Naive thymus-derived CD4-positive, alpha-beta T cell (primary cell): ENCODE results near the gene ACBD6. TPM values are rescaled to one million over a fixed set of nuclear protein-coding genes. Genes with fewer than 3 reads are reported as not detected.

Experiments
- ATAC-seq: fragments of 150-1000 bp; cut with Tn5 transposase; 2 replicates; pipeline ENCODE4 v1.10.0; 2021; ENCODE audit warnings: mild to moderate bottlenecking, moderate library complexity
- CTCF ChIA-PET: fragments of 350-600 bp; sonication (Branson Sonifier 250); formaldehyde crosslinking; loops from one replicate; lab custom pipeline; 2021; ENCODE audit warnings: antibody characterized with exemption; lab: Charles Lee
- POLR2A ChIA-PET: fragments of 350-600 bp; sonication (Branson Sonifier 250); formaldehyde crosslinking; loops from one replicate; lab custom pipeline; 2021; ENCODE audit warnings: antibody characterized with exemption, inconsistent platforms; lab: Charles Lee
- DNase-seq, 9 donors: peaks; one replicate each; pipeline versions ENCODE4 v3.0.0 to v3.0.0-alpha.2; 2020 to 2022; ENCODE audit warnings: mixed read lengths in 1 of 9
- H3K27ac ChIP-seq: one replicate; pipeline ENCODE4 v1.7.0; 2013; ENCODE audit warnings: mild to moderate bottlenecking, low read depth, low read length, moderate library complexity
- H3K27me3 ChIP-seq, 2 donors: one replicate each; pipeline ENCODE4 v1.7.0; 2013; ENCODE audit warnings: low read length in 2 of 2, mild to moderate bottlenecking in 2 of 2, moderate library complexity in 2 of 2; ENCODE audit not compliant: control insufficient read depth in 2 of 2, insufficient read depth in 2 of 2
- H3K36me3 ChIP-seq, 3 experiments: 1 replicate in 2 of 3; 2 replicates in 1 of 3; pipeline ENCODE4 v1.7.0; 2013; ENCODE audit warnings: low read length in 3 of 3, mild to moderate bottlenecking in 3 of 3, moderate library complexity in 1 of 3; ENCODE audit not compliant: insufficient read depth in 3 of 3, control insufficient read depth in 2 of 3
- H3K4me1 ChIP-seq, 2 donors: one replicate each; pipeline ENCODE4 v1.7.0; 2013; ENCODE audit warnings: low read length in 2 of 2, mild to moderate bottlenecking in 2 of 2, moderate library complexity in 1 of 2; ENCODE audit not compliant: control insufficient read depth in 2 of 2, insufficient read depth in 2 of 2
- H3K4me3 ChIP-seq: 2 replicates; pipeline ENCODE4 v1.7.0; 2013; ENCODE audit warnings: mild to moderate bottlenecking, low read length
- H3K9me3 ChIP-seq, 3 experiments: 1 replicate in 2 of 3; 2 replicates in 1 of 3; pipeline ENCODE4 v1.7.0; 2013; ENCODE audit warnings: low read length in 3 of 3; ENCODE audit not compliant: control insufficient read depth in 2 of 3
- H3K27ac Mint-ChIP-seq, 9 donors: one replicate each; pipeline ENCODE4 v1.8.0; 2020 to 2022; ENCODE audit warnings: mixed read lengths in 9 of 9, mild to moderate bottlenecking in 8 of 9, moderate library complexity in 5 of 9, inconsistent platforms in 2 of 9
- H3K27me3 Mint-ChIP-seq, 5 donors: one replicate each; pipeline ENCODE4 v1.8.0; 2021 to 2022; ENCODE audit warnings: mixed read lengths in 5 of 5, mild to moderate bottlenecking in 1 of 5
- H3K36me3 Mint-ChIP-seq, 5 donors: one replicate each; pipeline ENCODE4 v1.8.0; 2020 to 2022; ENCODE audit warnings: mixed read lengths in 5 of 5, mild to moderate bottlenecking in 3 of 5, inconsistent platforms in 1 of 5
- H3K4me1 Mint-ChIP-seq, 7 donors: one replicate each; pipeline ENCODE4 v1.8.0; 2020 to 2022; ENCODE audit warnings: mixed read lengths in 7 of 7, mild to moderate bottlenecking in 3 of 7, inconsistent platforms in 1 of 7
- H3K4me3 Mint-ChIP-seq, 10 donors: one replicate each; pipeline ENCODE4 v1.8.0; 2020 to 2022; ENCODE audit warnings: mild to moderate bottlenecking in 10 of 10, mixed read lengths in 10 of 10, moderate library complexity in 6 of 10, inconsistent platforms in 2 of 10
- H3K9me3 Mint-ChIP-seq, 11 donors: one replicate each; pipeline ENCODE4 v1.8.0; 2020 to 2022; ENCODE audit warnings: mixed read lengths in 11 of 11, mild to moderate bottlenecking in 4 of 11, inconsistent platforms in 1 of 11, moderate library complexity in 1 of 11
- intact Hi-C, 2 donors: fragments of 100-400 bp; cut with micrococcal nuclease; formaldehyde crosslinking; loops; one replicate each; pipeline ENCODE4 v1.15.1; 2023
- polyA plus RNA-seq, 2 donors: library from polyadenylated mRNA; unstranded; fragments of 300-500 nt; fragmentation: Illumina TruSeq; gene quantifications; one replicate each; pipeline ENCODE4 v1.2.3, GENCODE V29; 2021
- total RNA-seq, 6 experiments: library from RNA in 5 of 6; stranded (reverse) in 5 of 6; gene quantifications; 1 replicate in 5 of 6; 2 replicates in 1 of 6; pipeline ENCODE4 v1.2.3 and lab custom pipeline; 2021 to 2026

Gene ACBD6
- total and polyA plus RNA-seq, 7 experiments from 2014 or later, result 44.2 to 75.7 (median 47.3) TPM

DNA sequence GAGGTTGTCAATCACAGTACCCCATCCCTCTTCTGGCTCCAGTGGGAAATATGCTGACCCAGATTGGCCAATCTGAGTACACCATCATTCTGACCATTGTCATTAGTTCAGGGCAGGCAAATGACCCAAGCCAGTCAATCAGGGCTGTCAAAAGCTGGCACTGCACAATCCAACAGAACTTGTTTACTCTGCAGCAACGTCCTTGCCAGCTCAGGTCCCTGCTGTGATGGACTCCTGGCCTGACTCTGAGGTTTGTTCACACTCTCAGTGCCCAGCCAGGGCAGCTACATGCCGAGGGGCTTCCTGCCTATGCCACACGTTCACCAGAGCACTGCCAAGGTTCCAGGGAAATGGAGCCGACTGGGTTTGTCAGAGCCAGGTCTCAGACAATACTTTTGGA lies 41.7 kb upstream of the ACBD6 start:
- intact Hi-C loops, result no loop called here
- H3K27me3 Mint-ChIP-seq, result peaks cover 0 to 3% (median 0%) of the 10 kb centered on the region in 5 donors
- no peaks in the 10 kb centered on the region for H3K9me3 ChIP-seq
- H3K27ac ChIP-seq, result no peak overlapping the region
- ATAC-seq (no peak), DNase-seq (no peak)
- H3K27ac Mint-ChIP-seq, result no peak overlapping the region
- CTCF ChIA-PET, result no interaction called here
- H3K36me3 Mint-ChIP-seq, result no peaks in the 10 kb centered on the region
- H3K36me3 ChIP-seq, result no peaks in the 10 kb centered on the region
- POLR2A ChIA-PET, result no interaction called here
- no peak overlapping the region for H3K4me3 Mint-ChIP-seq
- no peak overlapping the region for H3K4me3 ChIP-seq
- no peaks in the 10 kb centered on the region for H3K9me3 Mint-ChIP-seq
- H3K27me3 ChIP-seq, result no peaks in the 10 kb centered on the region
- no peaks in the 10 kb centered on the region for H3K4me1 Mint-ChIP-seq
- H3K4me1 ChIP-seq, result no peaks in the 10 kb centered on the region

DNA sequence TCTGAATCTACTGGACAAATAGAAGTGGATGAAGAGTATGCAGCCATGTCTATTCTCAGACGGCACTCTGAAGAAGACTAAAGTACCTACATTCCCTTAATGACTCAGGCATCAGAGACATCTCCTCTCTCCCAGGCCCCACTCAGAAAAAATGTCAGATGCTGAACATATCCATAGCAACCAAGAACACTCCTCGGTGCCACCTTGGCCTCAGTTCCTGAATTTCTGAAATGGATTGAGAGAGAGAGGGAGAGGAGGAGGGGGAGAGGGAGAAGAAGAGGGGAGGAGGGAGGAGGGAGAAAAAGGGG lies 40.4 kb upstream of the ACBD6 start:
- intact Hi-C loops, result no loop called here
- ChIA-PET POLR2A (no interaction called here), CTCF (no interaction called here)
- Histone ChIP-seq H3K9me3 (no peaks in the 10 kb centered on the region), H3K4me3 (no peak overlapping the region), H3K27me3 (no peaks in the 10 kb centered on the region), H3K27ac (no peak overlapping the region), H3K4me1 (no peaks in the 10 kb centered on the region), H3K36me3 (no peaks in the 10 kb centered on the region)
- H3K27ac Mint-ChIP-seq, result no peak overlapping the region
- ATAC-seq (no peak), DNase-seq (no peak)
- H3K9me3 Mint-ChIP-seq, result no peaks in the 10 kb centered on the region
- H3K27me3 Mint-ChIP-seq, result peaks cover 0 to 14% (median 0%) of the 10 kb centered on the region in 5 donors
- H3K36me3 Mint-ChIP-seq, result no peaks in the 10 kb centered on the region
- H3K4me3 Mint-ChIP-seq, result no peak overlapping the region
- no peaks in the 10 kb centered on the region for H3K4me1 Mint-ChIP-seq

DNA sequence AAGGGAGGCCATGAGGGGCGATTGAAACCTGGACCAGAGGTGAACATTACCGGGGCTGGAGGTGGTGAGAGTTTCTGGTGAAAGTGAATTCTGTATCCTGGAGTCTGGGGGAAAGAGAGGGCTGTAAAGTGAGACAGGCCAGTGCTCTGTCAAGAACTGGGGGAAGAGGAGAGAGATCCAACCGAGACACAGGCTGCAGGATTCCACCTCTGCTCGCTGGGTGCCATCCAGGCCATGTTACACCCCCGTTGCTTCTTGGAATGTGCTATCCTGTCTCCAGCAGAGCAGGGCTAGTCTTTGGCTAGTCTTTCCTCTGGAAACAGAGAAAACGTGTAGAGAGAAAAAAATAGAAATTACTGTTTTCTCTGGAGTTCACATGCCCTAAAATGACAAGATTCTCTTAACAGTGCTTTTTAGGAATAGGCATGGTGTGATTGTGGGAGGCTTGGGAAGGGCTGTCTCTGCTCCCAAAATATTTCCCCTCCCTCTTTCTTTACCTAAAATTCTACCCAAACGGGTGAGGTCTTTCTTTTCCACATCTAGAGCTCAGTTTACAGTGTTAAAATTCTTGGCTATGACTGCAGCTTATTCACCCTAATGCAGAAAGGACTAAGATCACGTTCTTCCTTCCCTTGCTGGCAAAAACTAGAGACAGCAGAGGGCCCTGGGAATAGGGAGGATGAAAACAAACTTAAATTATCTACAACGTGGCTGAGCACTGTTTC lies 39.9 kb upstream of the ACBD6 start:
- Histone ChIP-seq H3K4me1 (no peaks in the 10 kb centered on the region), H3K27me3 (no peaks in the 10 kb centered on the region), H3K9me3 (no peaks in the 10 kb centered on the region), H3K4me3 (no peak overlapping the region), H3K27ac (no peak overlapping the region), H3K36me3 (no peaks in the 10 kb centered on the region)
- CTCF ChIA-PET, result no interaction called here
- POLR2A ChIA-PET, result no interaction called here
- Mint-ChIP-seq H3K36me3 (no peaks in the 10 kb centered on the region), H3K4me1 (no peaks in the 10 kb centered on the region), H3K27ac (no peak overlapping the region), H3K4me3 (no peak overlapping the region), H3K27me3 (peaks cover 0 to 15% (median 0%) of the 10 kb centered on the region in 5 donors), H3K9me3 (no peaks in the 10 kb centered on the region)
- ATAC-seq (no peak), DNase-seq (no peak)
- intact Hi-C loops, result no loop called here

DNA sequence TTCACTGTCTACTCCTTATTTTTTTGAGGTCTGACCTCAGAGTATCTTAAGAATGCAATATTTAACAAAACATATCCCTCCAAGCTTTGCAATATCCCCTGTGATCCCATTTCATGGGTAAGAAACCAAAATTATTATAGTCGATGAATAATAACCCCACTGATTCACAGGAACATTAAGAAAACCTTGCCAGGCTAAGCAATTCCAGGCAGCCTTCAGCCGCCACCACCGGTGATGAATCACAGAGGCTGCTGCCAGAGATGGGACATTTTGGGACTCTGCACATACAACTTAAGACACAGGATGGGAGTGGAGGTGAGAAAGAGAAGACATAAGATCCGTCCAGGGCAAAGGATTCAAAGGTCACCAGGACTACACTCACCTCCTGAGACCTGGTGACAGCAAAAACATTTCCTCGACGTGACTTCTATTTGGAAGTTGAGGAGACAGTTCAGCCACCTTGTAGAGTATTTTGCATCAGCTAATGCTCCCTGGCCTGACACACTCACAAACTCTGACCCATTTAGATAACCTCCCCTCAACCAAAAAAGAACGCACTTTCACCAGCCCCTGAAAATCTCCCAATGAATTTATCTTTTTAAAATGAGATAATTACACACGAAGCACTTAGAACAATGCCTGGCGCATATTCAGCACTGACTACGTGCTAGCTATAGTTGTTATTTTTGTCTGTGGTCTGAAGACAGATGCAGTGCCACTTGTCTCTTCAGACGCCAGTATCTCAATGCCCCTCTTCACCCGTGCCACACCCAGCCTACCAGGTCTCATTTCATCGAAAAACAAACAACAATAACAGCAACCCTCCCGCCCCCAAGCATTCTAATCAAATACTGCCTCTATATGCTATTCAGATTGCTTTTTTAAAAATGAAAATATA lies 38.6 kb upstream of the ACBD6 start:
- Histone ChIP-seq H3K4me3 (no peak overlapping the region), H3K9me3 (no peaks in the 10 kb centered on the region), H3K27me3 (no peaks in the 10 kb centered on the region), H3K27ac (no peak overlapping the region), H3K4me1 (no peaks in the 10 kb centered on the region), H3K36me3 (no peaks in the 10 kb centered on the region)
- Mint-ChIP-seq H3K9me3 (no peaks in the 10 kb centered on the region), H3K27ac (peak overlapping the region in 1 of 9 donors; percentile 24), H3K36me3 (no peaks in the 10 kb centered on the region), H3K4me3 (no peak overlapping the region), H3K4me1 (no peaks in the 10 kb centered on the region), H3K27me3 (peaks cover 0 to 25% (median 0%) of the 10 kb centered on the region in 5 donors)
- no peak for DNase-seq
- intact Hi-C loops, result no loop called here
- ChIA-PET CTCF (interaction anchor here (0.6 kb wide), 1 partner anchor 322 kb away, joined by 3 read pairs; no protein-coding TSS in a partner anchor), POLR2A (no interaction called here)
- no peak for ATAC-seq

DNA sequence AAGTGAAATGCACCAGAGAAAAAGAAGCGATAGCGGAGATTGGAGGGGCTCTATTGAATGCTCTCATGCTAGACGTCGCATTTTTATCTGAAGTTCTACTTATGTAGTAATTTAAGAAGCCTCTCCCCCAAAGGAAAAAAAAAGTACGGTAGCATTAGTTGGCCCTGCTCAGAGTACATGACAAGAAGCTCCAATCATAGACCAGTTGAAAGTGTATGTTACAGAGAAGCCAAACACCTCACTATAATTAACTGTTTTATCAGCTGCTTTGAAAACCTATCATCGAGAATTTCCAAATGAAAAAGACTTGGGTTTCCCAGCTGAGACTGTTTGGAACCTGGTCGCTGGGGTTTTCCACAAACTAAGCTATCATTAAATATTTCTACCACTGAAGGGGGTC lies 36.8 kb upstream of the ACBD6 start:
- ATAC-seq, result no peak
- ChIA-PET CTCF (interaction anchor here (1.4 to 1.9 kb wide), 2 partner anchors 10 to 323 kb away, joined by 3 to 6 read pairs; no protein-coding TSS in a partner anchor), POLR2A (no interaction called here)
- Histone ChIP-seq H3K36me3 (no peaks in the 10 kb centered on the region), H3K27ac (no peak overlapping the region), H3K4me3 (no peak overlapping the region), H3K27me3 (no peaks in the 10 kb centered on the region), H3K9me3 (no peaks in the 10 kb centered on the region), H3K4me1 (no peaks in the 10 kb centered on the region)
- Mint-ChIP-seq H3K4me1 (no peaks in the 10 kb centered on the region), H3K4me3 (no peak overlapping the region), H3K9me3 (no peaks in the 10 kb centered on the region), H3K27ac (no peak overlapping the region), H3K27me3 (peaks cover 0 to 30% (median 0%) of the 10 kb centered on the region in 5 donors), H3K36me3 (no peaks in the 10 kb centered on the region)
- no peak for DNase-seq
- intact Hi-C loops, result loop anchor here in 1 of 2 donors (10.0 kb wide), 1 partner anchor 96 kb away; the partner anchor contains the start of gene XPR1

DNA sequence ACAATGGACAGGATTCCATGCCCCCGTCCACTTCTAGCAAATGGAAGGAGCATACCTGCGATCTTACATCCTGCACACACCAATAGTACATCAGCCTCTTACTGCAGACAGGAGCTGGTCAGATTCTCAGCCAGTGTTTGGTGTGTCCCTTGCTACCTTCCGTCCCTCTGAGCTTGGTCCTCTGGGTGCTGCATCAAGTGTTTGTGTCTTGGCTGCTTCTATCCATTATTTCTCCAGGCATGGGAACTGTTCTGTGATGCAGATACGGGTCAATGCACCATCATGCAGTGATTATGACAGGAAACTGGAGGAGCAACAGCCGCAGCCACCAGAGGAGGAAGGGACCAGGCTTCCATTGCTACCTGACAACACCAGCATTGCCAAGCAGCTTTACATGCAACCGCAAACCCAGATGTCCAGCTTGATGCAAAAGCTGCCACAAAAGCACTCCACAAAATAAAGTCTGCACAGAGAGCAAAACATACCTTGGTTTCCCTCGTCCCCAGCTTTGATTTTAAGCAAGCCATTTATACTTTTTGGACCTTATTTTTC lies 34.5 kb upstream of the ACBD6 start:
- no peaks in the 10 kb centered on the region for H3K9me3 ChIP-seq
- H3K27me3 ChIP-seq, result no peaks in the 10 kb centered on the region
- no peak for DNase-seq
- no peaks in the 10 kb centered on the region for H3K4me1 ChIP-seq
- ChIA-PET POLR2A (no interaction called here), CTCF (interaction anchor here (0.6 to 3.0 kb wide), 5 partner anchors 14 to 620 kb away, joined by 3 to 16 read pairs (median 4); no protein-coding TSS in a partner anchor)
- Mint-ChIP-seq H3K27ac (no peak overlapping the region), H3K27me3 (peaks cover 0 to 33% (median 4%) of the 10 kb centered on the region in 5 donors), H3K9me3 (no peaks in the 10 kb centered on the region), H3K4me3 (no peak overlapping the region), H3K4me1 (peaks cover 0 to 6% (median 0%) of the 10 kb centered on the region in 7 donors), H3K36me3 (no peaks in the 10 kb centered on the region)
- no peak for ATAC-seq
- no peaks in the 10 kb centered on the region for H3K36me3 ChIP-seq
- no peak overlapping the region for H3K4me3 ChIP-seq
- intact Hi-C loops, result loop anchor here in 1 of 2 donors (10.0 kb wide), 1 partner anchor 98 kb away; the partner anchor contains the start of gene XPR1
- H3K27ac ChIP-seq, result no peak overlapping the region
